SK-N-SH (cell line): ENCODE measurements around the gene CNPY4. TPM values are rescaled to one million over a fixed set of nuclear protein-coding genes. Genes with fewer than 3 reads are reported as not detected.

ENCODE experiments used
- CTCF ChIA-PET: fragments of 300-600, 350-600 bp; formaldehyde crosslinking; extraction: SDS; loops from one replicate; lab custom pipeline; 2021; lab: Yijun Ruan, JAX
- POLR2A ChIA-PET: fragments of 350-600 bp; sonication (Branson Sonifier 250); formaldehyde crosslinking; extraction: SDS; loops from one replicate; lab custom pipeline; 2020; ENCODE audit warnings: antibody characterized with exemption, inconsistent platforms; lab: Yijun Ruan, JAX
- DNase-seq: peaks from one replicate; pipeline ENCODE4 v3.0.0; 2012
- H2AFZ ChIP-seq: fragments of 200-600 bp; sonication (generic); 2 replicates; pipeline ENCODE4 v1.8.1; 2016; ENCODE audit warnings: antibody characterized with exemption, mild to moderate bottlenecking, low read depth
- H3F3A ChIP-seq: fragments of 200-600 bp; sonication (generic); replicated peaks from 2 replicates; pipeline ENCODE3; 2016; ENCODE audit warnings: antibody characterized with exemption, mild to moderate bottlenecking; ENCODE audit not compliant: insufficient read depth
- H3K27ac ChIP-seq, 2 experiments: fragments of 200-500 bp in 1 of 2; fragments of 200-600 bp in 1 of 2; sonication (Bioruptor generic) in 1 of 2; sonication (generic), shearing (Covaris generic) in 1 of 2; 2 replicates each; pipeline versions ENCODE4 v1.5.1 to v1.6.1; 2014 to 2016; ENCODE audit warnings: low read depth in 2 of 2, inconsistent platforms in 1 of 2, low read length in 1 of 2, mild to moderate bottlenecking in 1 of 2, mixed read lengths in 1 of 2
- H3K27me3 ChIP-seq: fragments of 200-600 bp; sonication (generic), shearing (Covaris generic); 2 replicates; pipeline ENCODE4 v1.6.1; 2016; ENCODE audit warnings: mixed run types; ENCODE audit not compliant: insufficient read depth
- H3K36me3 ChIP-seq, 2 experiments: fragments of 200-500 bp in 1 of 2; fragments of 200-600 bp in 1 of 2; sonication (Bioruptor generic) in 1 of 2; sonication (generic) in 1 of 2; replicated peaks in 1 of 2; 2 replicates each; pipeline versions ENCODE3 to v1.5.1; 2014 to 2016; ENCODE audit warnings: low read length in 1 of 2, mild to moderate bottlenecking in 1 of 2; ENCODE audit not compliant: insufficient read depth in 2 of 2, control insufficient read depth in 1 of 2
- H3K4me1 ChIP-seq, 2 experiments: fragments of 200-500 bp in 1 of 2; fragments of 200-600 bp in 1 of 2; sonication (Bioruptor generic) in 1 of 2; sonication (generic), shearing (Covaris generic) in 1 of 2; 2 replicates each; pipeline versions ENCODE4 v1.5.1 to v1.6.1; 2014 to 2016; ENCODE audit warnings: low read depth in 1 of 2, low read length in 1 of 2, mixed run types in 1 of 2; ENCODE audit not compliant: insufficient read depth in 2 of 2, control insufficient read depth in 1 of 2
- H3K4me2 ChIP-seq: fragments of 200-600 bp; sonication (generic), shearing (Covaris generic); 2 replicates; pipeline ENCODE4 v1.6.1; 2017; ENCODE audit warnings: mixed run types
- H3K4me3 ChIP-seq, 2 experiments: fragments of 200-500 bp in 1 of 2; fragments of 200-600 bp in 1 of 2; sonication (Bioruptor generic) in 1 of 2; sonication (generic), shearing (Covaris generic) in 1 of 2; 2 replicates each; pipeline versions ENCODE4 v1.5.1 to v1.8.1; 2014 to 2016; ENCODE audit warnings: low read depth in 2 of 2, inconsistent platforms in 1 of 2, low read length in 1 of 2, mild to moderate bottlenecking in 1 of 2, mixed read lengths in 1 of 2, moderate library complexity in 1 of 2
- H3K79me2 ChIP-seq: fragments of 200-600 bp; sonication (generic); 2 replicates; pipeline ENCODE4 v1.8.1; 2017; ENCODE audit warnings: mild to moderate bottlenecking; ENCODE audit not compliant: insufficient read depth
- H3K9ac ChIP-seq: fragments of 200-600 bp; sonication (generic); 2 replicates; pipeline ENCODE4 v1.6.1; 2017; ENCODE audit warnings: mixed run types
- H3K9me2 ChIP-seq: fragments of 200-600 bp; sonication (generic); 2 replicates; pipeline ENCODE4 v1.6.1; 2017; ENCODE audit warnings: mixed run types
- H3K9me3 ChIP-seq: fragments of 200-600 bp; sonication (generic); 2 replicates; pipeline ENCODE4 v1.6.1; 2017; ENCODE audit warnings: mixed run types, mild to moderate bottlenecking, moderate library complexity
- H4K20me1 ChIP-seq: fragments of 200-600 bp; sonication (generic); 2 replicates; pipeline ENCODE4 v1.6.1; 2017; ENCODE audit warnings: mild to moderate bottlenecking, mixed run types; ENCODE audit not compliant: insufficient read depth
- ELF1 ChIP-seq: IDR thresholded peaks from 2 replicates; pipeline ENCODE4 v1.4.0; 2012
- FOXJ3 ChIP-seq: sonication (generic); formaldehyde crosslinking; IDR thresholded peaks from 2 replicates; pipeline ENCODE4 v1.5.1; 2020; ENCODE audit warnings: mild to moderate bottlenecking, missing genetic modification reagents
- POLR2AphosphoS5 ChIP-seq: IDR thresholded peaks from 2 replicates; pipeline ENCODE4 v1.6.1; 2012; ENCODE audit warnings: low read depth, low read length
- REST ChIP-seq: IDR thresholded peaks from 2 replicates; pipeline ENCODE4 v1.6.1; 2012; ENCODE audit warnings: mild to moderate bottlenecking, low read depth, low read length, moderate library complexity
- SIN3A ChIP-seq: IDR thresholded peaks from 2 replicates; pipeline ENCODE4 v1.6.1; 2012; ENCODE audit warnings: low read depth, mild to moderate bottlenecking, low read length, moderate library complexity, borderline replicate concordance
- TEAD4 ChIP-seq: IDR thresholded peaks from 2 replicates; pipeline ENCODE4 v1.4.0; 2012; ENCODE audit warnings: mild to moderate bottlenecking, borderline replicate concordance; ENCODE audit not compliant: insufficient read depth
- ZBTB33 ChIP-seq: IDR thresholded peaks from 2 replicates; pipeline ENCODE4 v1.4.0; 2012; ENCODE audit warnings: low read depth, borderline replicate concordance
- WGBS: methylation state at CpG from one replicate; pipeline ENCODE4 v1.1.6; 2017; ENCODE audit warnings: low lambda C conversion rate; 5-methylcytosine and 5-hydroxymethylcytosine counted together
- polyA plus RNA-seq, 3 experiments: library from polyadenylated mRNA; depleted of rRNA; stranded (reverse); fragments of >200 nt; gene quantifications; 2 replicates each; pipeline ENCODE4 v1.2.3, GENCODE V29; 2012
- TF ChIP-seq, protein P1 (sequence below): fragments of 150-350 bp; IDR thresholded peaks from 2 replicates; pipeline ENCODE4 v1.6.1; 2016; ENCODE audit warnings: mild to moderate bottlenecking, low read depth, low read length

CNPY4 gene
- polyA plus RNA-seq, 1 of the 3 experiments (the other 2 are of a cell fraction), result 52.0 TPM

DNA sequence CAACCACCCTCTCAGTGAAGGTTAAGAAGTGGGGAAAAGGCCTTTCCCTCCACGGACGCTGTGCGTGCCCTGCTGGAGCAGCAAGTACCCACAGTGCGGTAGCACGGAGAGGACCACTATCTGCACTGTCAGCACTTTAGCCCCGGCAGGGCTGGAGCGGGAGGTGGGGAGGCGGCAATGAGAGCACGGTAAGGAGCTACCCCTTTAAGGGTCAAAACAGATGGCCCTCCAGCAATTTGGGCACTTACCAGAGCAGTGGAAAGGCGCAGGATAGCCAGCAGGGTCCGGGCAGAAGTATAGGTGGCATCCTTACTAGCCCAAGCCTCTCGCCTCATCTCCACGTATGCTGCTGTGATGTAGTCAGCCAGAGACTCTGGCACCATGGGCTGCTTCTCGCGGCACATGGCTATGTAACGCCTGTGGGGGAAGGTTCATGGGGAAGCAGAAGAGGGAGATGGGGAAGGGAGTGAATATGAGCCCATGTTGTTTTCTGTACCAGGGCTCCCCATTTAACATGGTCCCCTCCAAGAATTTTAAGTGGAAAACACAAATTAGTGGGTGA is 25.4 kb upstream of the CNPY4 start:
- H3K4me2 ChIP-seq, result no peak overlapping the region
- H3K36me3 ChIP-seq, result peaks cover 81 to 82% of the 10 kb centered on the region in 2 experiments
- peaks cover 75% of the 10 kb centered on the region for H3F3A ChIP-seq
- peaks cover 89% of the 10 kb centered on the region for H3K79me2 ChIP-seq
- no peak overlapping the region for H2AFZ ChIP-seq
- H3K4me1 ChIP-seq, result peaks cover 18 to 58% of the 10 kb centered on the region in 2 experiments; a peak in 3 of 4 replicates
- ChIA-PET CTCF (interaction anchor here (1.2 kb wide), 1 partner anchor 37 kb away, joined by 6 read pairs; no protein-coding TSS in a partner anchor), POLR2A (interaction anchor here (1.0 to 7.5 kb wide), 2 partner anchors 7 to 35 kb away, joined by 4 to 98 read pairs; partner anchors contain the start of genes AP4M1 and MCM7)
- no peak for DNase-seq
- peak overlapping the region in 1 of 2 experiments; percentile 58; a peak in 2 of 4 replicates for H3K27ac ChIP-seq
- H3K4me3 ChIP-seq, result no peak overlapping the region; a peak in 1 of 4 replicates
- H3K27me3 ChIP-seq, result no peaks in the 10 kb centered on the region
- no peaks in the 10 kb centered on the region for H3K9me3 ChIP-seq
- TF ChIP-seq ZBTB33 (peak; percentile 1; the same call in 1 of the 2 replicates), SIN3A (0 out of 2 replicates have a peak, but pooled peaks have one; percentile 7), POLR2AphosphoS5 (peak; percentile 45; the same call in 1 of the 2 replicates), TEAD4 (no peak), FOXJ3 (CRISPR knock-in tag) (0 out of 2 replicates have a peak, but pooled peaks have one; percentile 43), ELF1 (no peak)
- TF ChIP-seq, protein P1, sequence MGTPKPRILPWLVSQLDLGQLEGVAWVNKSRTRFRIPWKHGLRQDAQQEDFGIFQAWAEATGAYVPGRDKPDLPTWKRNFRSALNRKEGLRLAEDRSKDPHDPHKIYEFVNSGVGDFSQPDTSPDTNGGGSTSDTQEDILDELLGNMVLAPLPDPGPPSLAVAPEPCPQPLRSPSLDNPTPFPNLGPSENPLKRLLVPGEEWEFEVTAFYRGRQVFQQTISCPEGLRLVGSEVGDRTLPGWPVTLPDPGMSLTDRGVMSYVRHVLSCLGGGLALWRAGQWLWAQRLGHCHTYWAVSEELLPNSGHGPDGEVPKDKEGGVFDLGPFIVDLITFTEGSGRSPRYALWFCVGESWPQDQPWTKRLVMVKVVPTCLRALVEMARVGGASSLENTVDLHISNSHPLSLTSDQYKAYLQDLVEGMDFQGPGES, result no peak
- peaks cover 3% of the 10 kb centered on the region; the same call in 1 of the 2 replicates for H4K20me1 ChIP-seq
- WGBS, result 86% methylated on average over 16 of the region's 16 CpGs
- no peaks in the 10 kb centered on the region for H3K9me2 ChIP-seq
- H3K9ac ChIP-seq, result no peak overlapping the region

DNA sequence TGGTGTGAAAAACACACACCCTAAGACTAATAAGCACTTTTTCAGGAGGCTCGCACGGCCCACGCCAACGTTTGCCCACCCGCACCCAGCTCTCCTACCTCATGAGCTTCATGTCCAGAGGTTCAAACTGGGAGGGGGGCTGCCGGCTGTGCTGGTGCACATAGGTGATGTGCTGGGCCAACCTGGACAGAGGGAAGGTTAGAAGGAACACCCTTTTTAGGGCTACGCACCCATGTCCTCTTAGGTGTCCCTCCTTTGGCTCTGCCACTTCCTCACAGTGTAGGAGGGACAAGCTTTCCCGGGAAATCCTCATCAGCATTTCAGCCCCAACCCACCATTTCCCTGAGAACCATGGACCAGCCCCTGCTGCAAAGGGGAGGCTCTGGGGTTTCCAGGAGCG is 24.1 kb upstream of the CNPY4 start:
- Histone ChIP-seq H3K4me1 (peaks cover 22 to 61% of the 10 kb centered on the region in 2 experiments; a peak in 3 of 4 replicates), H3K9me2 (no peaks in the 10 kb centered on the region), H3K9me3 (no peaks in the 10 kb centered on the region), H3K9ac (no peak overlapping the region), H3K4me3 (no peak overlapping the region), H3F3A (peaks cover 68% of the 10 kb centered on the region), H2AFZ (no peak overlapping the region), H3K27me3 (no peaks in the 10 kb centered on the region), H3K79me2 (peaks cover 89% of the 10 kb centered on the region), H3K4me2 (no peak overlapping the region), H3K36me3 (peaks cover 90 to 91% of the 10 kb centered on the region in 2 experiments), H3K27ac (no peak overlapping the region; a peak in 1 of 4 replicates), H4K20me1 (peaks cover 3% of the 10 kb centered on the region; the same call in 1 of the 2 replicates)
- DNase-seq, result no peak
- 79% methylated on average over 9 of the region's 9 CpGs for WGBS
- CTCF ChIA-PET, result interaction anchor here (0.9 to 1.2 kb wide), 3 partner anchors 13 to 116 kb away, joined by 3 to 6 read pairs (median 3); no protein-coding TSS in a partner anchor
- POLR2A ChIA-PET, result interaction anchor here (1.0 kb wide), 1 partner anchor 9 kb away, joined by 3 read pairs; no protein-coding TSS in a partner anchor
- TF ChIP-seq REST (no peak), POLR2AphosphoS5 (peak; percentile 55; the same call in 1 of the 2 replicates)
